Measurements from ENCODE around the gene CLBA1.

Gene CLBA1

DNA sequence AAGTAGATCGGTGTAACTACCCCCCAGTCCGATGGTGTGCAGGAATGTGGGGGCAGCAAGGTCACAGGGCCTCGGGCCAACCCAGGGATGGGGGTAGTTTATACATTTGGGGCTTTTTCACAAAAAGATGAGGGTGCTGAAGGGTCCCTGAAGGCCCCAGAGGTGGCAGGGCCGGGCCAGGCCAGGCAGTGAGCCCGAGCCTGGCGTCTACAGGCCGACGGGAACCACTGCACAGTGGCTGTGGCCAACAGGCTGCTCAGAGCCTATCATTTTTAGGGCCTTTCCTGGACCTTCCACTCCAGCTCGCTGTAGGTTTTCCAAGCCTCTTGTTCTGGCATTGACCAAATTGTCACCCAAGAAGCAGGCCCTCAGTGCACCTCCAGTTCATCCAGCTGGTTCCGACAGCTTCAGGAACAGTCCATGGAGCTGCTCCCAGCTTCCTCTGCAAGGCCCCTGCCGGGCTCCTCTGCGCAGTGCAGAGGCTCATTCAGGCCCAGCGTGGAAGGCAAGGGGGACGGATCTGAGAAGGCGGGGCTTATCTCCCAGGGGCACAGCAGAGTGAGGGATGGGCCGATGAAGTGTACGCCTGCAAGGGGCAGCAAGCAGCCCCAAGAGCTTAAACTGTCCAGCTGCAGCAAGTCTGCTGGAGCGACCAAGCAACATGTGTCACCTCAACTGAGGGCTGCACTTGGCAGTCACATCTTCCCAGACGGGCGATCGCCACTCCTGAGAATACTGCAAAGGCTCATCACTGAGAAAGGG lies 21.4 kb downstream of the CLBA1 start:
- DNase-seq: no peak

DNA sequence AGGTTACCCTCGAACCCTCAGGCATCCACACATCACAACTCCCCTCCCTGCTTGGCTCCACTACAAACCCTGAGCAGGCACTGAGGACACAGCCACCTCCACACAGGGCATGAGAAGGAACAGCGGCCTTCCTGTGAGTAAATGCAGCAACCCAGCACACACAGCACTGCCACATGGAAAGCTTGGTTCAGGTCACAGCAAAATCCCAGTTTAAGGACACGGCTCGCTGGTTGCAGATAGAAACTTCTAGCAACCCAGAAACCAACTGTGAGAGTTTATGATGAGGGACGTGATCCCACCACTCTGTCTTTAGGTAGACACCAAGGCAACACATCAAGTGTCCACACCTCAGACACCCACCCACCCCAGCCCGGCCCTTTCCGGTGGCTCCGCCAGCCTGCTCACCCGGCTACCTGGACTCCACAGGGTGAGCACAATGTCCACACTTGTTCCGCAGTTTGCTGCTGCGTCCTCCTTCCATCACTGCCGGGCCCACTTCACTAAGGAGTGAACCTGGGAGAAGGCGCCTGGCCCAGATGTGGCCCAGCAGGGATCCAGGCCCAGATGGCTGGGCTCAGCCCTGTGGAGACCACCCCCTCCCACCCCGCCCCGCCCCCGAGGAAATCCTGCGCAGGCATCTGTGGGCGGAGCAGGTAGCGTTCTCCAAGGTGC lies 22.1 kb downstream of the CLBA1 start:
- no peak for DNase-seq

GRCh38 chr14:105010106-105010505 lies 24.5 kb downstream of the CLBA1 start:
- DNase-seq: no peak

GRCh38 chr14:105010891-105011291 lies 25.3 kb downstream of the CLBA1 start:
- no peak for DNase-seq

DNA sequence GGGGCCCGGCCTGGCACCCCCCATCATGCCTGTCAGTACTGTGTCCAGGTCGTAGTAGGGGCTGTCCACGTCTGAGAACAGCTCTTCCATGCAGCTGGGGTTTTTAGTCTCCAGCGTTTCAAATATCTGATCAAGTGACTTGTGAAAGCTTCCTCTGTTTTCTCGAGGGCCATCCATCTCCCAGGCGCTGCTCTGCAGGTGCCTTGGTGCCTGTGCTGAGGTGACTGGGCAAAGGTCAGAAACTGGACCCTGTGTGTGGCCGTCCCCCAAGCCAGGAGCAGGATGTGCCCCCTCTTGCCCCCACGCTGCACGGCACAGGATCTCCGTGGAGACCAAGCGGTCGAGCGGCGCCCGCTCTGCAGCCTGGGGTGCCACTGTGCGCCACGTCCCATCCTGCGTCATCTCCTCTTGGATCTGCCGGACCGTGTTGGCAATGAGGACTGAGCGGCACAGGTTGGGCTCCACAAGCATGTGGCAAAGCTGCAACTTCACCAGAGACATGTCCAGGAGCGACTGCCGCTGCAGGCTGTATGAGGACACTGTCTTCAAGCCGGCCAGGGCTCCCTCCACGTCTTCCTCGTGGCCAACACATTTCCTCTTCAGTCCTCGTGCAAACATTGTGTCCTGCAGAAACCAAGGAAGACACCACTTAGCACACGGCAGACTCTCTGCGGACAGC lies 25.9 kb downstream of the CLBA1 start:
- DNase-seq: no peak

- DNase-seq: no peak
Observed at GRCh38 chr14:105012171-105012985, 26.8 kb downstream of the CLBA1 start.

DNA sequence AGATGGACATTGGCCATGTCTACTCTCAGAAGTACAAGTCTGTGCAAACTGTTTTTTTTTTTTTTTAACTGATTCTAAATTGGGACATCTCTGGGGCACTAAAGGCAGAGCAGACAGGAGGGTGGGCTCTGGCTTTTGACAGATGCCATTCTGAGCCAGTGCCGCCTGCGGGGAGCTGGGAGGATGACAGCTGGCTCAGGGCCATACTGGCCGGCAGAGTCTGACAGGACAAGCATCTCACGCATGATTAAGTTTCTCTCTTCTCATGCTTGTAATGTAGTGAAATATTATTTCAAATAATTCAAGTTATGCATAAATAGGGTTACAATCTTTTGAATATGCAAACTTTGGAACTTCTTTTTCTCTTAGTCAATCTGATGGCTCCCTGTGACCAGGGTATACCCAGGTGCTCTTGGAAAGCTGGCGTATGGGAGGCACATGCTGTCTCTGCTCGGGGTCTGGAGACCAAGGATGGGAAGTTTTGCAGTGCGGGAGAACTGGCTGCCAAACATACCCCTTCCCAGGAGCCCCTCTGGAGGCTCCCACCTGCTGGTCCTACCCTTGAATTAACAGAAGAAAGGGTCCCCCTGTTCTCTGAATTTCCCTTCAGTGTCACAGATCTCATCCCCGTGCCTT lies 27.7 kb downstream of the CLBA1 start:
- no peak for DNase-seq

DNA sequence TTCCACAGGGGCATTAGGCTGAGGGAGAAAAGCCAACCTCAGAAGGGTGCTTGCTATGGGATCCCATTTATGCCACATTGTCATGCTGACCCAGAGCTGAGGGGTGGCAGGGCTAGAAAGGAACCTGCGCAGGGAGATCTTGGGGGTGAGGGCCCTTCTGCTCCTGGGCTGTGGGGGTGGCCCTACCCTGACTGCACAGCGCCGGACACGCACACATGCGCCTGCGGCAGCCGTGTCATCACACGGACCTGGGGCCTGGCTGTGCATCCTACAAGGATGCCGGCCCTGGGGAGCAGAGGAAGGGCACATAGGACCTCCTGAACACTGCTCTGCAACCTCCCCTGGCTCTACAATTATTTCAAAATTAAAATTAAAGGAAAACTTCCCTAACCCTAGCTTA lies 28.4 kb downstream of the CLBA1 start:
- DNase-seq: no peak

GRCh38 chr14:105014631-105015030 lies 29.0 kb downstream of the CLBA1 start:
- DNase-seq: no peak

DNA sequence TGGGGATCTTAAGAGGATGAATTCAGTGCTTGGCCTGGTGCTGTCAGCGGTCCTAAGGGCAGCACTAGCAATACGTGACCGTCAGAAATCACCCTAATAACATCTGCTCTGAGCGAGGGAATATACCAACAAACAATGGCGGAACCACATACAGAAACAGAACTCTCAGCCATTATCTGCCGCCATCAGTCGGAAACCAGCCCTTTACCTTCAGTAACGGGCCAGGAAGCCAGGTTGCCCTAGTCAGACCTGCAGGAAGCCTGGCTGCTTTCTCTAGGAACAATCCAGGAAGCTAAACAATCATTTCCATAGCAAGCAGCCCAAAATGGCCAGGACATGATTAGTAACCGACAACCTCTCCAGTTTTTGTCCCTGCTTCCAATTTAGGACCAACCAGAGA lies 29.7 kb downstream of the CLBA1 start:
- no peak for DNase-seq

GRCh38 chr14:105015905-105016304 lies 30.3 kb downstream of the CLBA1 start:
- no peak for DNase-seq

- DNase-seq: no peak
Observed at GRCh38 chr14:105018414-105018813, 32.8 kb downstream of the CLBA1 start.

DNA sequence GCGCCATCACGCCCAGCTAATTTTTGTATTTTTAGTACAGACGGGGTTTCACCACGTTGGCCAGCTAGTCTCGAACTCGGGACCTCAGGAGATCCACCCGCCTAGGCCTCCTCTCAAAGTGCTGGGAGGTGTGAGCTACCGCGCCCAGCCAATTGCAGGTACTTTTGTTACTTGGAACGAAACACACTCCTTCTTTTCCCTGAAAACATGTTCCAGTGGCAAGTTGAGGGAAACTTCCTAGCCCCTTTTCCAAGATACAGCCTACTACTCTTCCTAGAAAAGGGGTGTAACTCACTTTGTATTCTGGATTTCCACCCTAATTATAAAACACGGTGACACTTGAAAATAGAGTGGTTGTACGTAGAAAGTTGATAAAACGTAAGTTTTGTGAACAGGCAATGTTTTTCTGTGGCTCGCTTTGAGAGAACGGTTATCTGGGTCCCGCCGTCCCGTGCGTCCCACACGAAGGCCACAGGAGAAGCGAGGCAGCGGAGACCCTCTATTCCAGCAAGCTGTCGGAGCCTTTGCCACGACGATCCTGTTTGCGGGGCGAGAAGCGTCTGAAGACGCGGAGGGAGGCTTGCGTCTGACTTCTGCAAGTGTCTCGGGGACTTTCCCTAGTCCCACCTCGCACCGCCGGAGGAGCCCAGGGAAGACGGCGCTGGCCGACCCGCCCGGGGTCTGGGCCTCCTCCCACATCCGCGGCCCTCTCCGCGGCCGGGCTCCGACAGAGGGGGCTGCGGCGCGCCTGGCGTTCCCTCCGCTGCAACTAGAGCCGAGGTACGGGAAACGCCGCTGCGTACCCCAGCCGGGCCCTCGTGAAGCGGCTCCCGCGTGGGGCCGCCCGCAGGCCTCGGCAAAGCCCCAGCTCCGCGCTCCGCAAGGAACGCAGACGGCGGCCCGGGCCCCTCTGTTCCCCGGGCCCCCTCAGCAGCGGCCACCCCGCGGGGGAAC lies 34.5 kb downstream of the CLBA1 start:
- DNase-seq: peak; percentile 49 to 51

DNA sequence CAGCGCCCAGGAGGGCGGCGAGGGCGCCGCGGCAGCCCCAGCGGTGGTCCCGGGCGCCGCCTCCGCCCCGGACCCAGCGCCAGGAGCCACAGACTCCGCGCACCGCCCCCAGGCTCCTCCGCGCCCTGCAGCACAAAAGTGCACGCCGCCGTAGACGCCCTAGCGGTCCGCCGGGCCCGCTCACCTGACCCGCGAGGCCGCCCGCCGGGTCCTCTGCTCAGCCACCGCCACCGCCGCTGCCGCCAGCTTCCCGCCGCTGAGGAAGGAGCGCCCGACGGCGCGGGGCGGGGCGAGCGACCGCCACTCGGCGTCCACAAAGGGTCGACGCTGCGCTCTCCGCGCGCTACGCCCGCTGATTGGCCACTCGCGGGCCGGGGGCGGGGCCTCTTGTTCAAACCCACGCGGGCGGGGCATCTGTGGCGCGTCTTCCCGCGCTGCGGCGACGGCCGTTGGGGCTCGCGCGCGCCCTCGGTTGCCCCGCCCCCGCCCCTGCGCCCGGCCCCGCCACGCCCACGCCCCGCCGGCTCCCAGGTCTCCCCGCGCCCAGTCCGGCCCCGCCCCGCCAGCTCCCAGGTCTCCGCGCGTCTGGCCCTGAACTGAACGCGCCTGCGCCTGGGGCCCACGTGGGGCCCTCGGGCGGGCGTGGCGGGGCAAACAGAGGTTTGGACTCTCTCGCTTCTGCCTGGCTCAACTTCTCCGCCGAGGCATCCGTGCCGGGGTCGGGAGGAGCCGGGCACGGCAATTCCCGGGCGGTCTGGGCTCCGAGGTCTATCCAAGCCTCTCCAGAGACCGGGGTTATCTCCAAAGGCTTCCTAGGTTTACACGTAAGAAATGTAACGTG lies 35.4 kb downstream of the CLBA1 start, which contains the start of gene CDCA4:
TSS of gene CDCA4 (minus strand) at position 269 of the 841 bp plus-strand sequence. CDS start 9,154 bp downstream, outside the sequence.
- DNase-seq: peak; percentile 96 to 98

- peak; percentile 25 to 26 for DNase-seq
Observed at GRCh38 chr14:105021656-105022275, 36.2 kb downstream of the CLBA1 start.

DNA sequence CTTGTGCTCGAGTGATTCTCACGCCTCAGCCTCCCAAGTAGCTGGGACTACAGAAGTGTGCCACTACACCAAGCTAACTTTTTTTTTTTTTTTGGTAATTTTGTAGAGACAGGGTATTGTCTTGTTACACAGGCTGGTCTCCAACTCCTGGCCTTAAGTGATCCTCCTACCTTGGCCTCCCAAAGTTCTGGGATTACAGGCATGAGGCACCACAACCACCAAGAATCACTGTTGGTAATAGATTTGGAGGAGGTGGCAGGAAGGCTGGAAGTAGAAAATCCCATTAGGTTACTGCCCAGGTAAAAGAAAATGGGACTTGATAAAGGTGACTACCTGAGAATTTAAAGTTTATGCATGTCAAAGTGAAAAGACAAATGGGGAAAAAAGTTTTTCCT lies 36.7 kb downstream of the CLBA1 start:
- no peak for DNase-seq

GRCh38 chr14:105023144-105023543 lies 37.6 kb downstream of the CLBA1 start:
- DNase-seq: no peak

- DNase-seq: no peak
Observed at GRCh38 chr14:105023791-105024480, 38.3 kb downstream of the CLBA1 start.

DNA sequence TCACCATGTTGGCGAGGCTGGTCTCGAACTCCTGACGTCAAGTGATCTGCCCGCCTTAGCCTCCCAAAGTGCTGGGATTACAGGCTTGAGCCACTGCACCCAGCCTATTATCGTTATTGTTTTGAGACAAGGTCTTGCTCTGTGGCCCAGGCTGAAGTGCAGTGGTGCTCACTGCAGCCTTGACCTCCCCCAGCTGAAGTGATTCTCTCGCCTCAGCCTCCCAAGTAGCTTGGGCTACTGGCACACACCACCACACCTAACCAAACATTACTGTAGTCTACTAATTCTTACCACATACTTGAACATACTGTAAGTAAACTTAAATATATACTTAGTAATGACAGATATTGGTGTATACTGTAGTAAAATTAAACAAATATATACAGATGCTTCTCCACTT lies 39.8 kb downstream of the CLBA1 start:
- DNase-seq: no peak

Data from activated CD4-positive, alpha-beta T cell treated with anti-CD3 and anti-CD28 coated beads, Interleukin-2, amount 50 U/mL, for 4 hours (primary cell).